Stimulated activated CD8-positive, alpha-beta memory T cell treated with anti-CD3 and anti-CD28 coated beads, Interleukin-15, amount 100 ng/mL, for 24 hours (primary cell): Measurements from ENCODE around the gene CLEC4M.

ENCODE experiments used
- DNase-seq: peaks from one replicate; pipeline ENCODE4 v3.0.0-alpha.2; 2020; ENCODE audit warnings: low read depth

CLEC4M gene, protein sequence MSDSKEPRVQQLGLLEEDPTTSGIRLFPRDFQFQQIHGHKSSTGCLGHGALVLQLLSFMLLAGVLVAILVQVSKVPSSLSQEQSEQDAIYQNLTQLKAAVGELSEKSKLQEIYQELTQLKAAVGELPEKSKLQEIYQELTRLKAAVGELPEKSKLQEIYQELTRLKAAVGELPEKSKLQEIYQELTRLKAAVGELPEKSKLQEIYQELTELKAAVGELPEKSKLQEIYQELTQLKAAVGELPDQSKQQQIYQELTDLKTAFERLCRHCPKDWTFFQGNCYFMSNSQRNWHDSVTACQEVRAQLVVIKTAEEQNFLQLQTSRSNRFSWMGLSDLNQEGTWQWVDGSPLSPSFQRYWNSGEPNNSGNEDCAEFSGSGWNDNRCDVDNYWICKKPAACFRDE

DNA sequence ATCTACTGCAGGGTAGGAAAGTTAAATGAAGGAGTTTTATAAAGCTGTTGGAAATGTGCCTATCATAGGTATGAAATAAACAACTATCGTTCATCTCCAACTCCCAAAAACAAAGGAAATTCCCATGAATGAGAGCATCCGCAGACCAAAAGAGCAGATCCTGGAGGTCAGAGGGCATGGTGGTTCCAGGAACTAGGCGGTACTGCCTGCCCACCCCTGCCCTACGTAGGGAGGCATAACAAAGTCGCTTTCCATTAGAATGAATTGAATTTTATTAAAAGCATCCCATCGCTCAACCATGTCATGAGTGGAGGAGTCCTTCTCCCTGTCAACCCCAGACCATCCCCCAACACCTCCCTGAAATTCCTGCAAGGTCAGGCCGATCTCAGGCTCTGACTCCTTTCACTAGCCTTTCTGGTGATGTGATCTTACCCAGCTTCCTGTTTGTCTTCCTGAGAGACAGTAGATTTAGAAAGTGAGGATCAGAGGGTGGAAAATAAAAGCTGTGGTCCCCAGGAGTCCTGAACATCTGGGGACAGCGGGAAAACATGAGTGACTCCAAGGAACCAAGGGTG is at the start of gene CLEC4M:
Gene CLEC4M (plus strand): TSS at position 525 of the 575 bp plus-strand sequence. CDS start 24 bp downstream, at position 549.
- no peak for DNase-seq

DNA sequence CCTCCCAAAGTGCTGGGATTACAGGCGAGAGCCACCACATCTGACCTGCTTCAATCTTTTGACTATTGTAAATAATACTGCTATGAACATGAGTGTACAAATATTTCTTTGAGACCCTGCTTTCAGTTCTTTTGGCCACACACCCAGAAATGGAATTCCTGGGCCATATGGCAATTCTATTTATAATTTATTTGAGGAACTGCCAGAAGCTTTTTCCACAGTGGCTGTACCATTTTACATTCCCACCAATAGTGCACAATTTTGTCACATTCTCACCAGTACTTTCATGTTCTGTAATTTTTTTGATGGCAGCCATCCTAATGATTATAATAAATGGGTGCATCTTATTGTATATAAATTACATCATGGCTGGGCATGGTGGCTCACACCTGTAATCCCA is 47.4 kb upstream of the CLEC4M start:
- no peak for DNase-seq

- no peak for DNase-seq
Observed at GRCh38 chr19:7716762-7717161, 46.3 kb upstream of the CLEC4M start.

- no peak for DNase-seq
Observed at GRCh38 chr19:7718668-7719067, 44.4 kb upstream of the CLEC4M start.

GRCh38 chr19:7720351-7720750 is 42.7 kb upstream of the CLEC4M start:
- DNase-seq = no peak

DNA sequence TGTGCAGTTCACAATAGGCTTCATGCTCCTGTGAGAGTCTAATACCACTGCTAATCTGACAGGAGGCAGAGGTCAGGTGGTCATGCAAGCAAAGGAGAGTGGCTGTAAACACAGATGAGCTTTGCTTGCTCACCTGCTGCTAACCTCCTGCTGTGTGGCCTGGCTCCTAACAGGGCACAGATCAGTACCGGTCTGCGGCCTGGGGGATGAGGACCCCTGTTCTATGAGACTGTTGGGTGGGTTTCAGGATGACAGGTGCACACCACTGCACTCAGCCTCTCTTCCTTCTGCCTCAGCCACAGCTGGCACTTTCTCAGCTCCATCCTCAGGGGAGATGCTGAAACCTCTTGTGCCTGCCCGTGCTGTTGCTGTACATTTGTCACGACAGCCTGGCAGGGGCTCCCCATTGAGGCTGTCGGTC is 40.8 kb upstream of the CLEC4M start:
- DNase-seq = no peak

DNA sequence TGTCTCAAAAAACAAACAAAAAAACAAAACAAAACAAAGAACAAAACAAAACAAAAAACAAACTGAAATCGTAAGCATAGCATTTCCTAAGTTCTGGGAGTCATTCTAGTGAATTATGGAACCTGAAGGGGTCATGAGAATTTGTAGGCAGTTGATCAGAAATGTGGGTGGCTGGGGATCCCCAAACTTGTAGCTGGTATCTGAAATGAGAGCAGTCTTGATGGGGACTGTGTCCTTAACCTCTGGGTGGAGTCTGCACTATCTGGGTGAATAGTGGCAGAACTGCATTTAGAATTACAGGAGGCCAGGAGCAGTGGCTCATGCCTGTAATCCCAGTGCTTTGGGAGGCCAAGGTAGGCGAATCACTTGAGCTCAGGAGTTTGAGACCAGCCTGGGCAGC is 37.3 kb upstream of the CLEC4M start:
- DNase-seq = no peak

GRCh38 chr19:7729211-7729610 is 33.8 kb upstream of the CLEC4M start:
- DNase-seq = no peak

DNA sequence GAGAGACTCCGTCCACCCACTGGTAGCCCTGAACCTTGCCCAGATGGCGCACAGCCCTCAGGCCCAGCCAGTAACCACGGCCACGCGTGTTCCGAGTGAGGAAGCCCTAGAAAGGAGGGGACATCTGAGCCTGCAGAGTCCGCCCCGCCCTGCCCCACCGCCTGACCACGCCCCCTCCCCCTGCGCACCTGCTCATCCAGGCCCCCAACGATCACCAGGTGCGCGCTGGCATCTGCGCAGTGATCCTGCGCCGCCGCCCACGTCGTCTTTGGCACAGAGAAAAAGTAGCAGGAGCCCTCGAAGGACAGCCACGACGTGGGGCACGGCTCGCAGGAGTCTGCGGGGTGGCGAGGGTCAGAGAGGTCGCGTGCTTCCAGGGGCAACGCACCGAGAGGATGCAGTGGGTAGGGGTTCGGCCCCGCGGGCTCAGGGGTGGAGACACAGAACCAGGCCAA is 33.2 kb upstream of the CLEC4M start:
- DNase-seq = no peak

DNA sequence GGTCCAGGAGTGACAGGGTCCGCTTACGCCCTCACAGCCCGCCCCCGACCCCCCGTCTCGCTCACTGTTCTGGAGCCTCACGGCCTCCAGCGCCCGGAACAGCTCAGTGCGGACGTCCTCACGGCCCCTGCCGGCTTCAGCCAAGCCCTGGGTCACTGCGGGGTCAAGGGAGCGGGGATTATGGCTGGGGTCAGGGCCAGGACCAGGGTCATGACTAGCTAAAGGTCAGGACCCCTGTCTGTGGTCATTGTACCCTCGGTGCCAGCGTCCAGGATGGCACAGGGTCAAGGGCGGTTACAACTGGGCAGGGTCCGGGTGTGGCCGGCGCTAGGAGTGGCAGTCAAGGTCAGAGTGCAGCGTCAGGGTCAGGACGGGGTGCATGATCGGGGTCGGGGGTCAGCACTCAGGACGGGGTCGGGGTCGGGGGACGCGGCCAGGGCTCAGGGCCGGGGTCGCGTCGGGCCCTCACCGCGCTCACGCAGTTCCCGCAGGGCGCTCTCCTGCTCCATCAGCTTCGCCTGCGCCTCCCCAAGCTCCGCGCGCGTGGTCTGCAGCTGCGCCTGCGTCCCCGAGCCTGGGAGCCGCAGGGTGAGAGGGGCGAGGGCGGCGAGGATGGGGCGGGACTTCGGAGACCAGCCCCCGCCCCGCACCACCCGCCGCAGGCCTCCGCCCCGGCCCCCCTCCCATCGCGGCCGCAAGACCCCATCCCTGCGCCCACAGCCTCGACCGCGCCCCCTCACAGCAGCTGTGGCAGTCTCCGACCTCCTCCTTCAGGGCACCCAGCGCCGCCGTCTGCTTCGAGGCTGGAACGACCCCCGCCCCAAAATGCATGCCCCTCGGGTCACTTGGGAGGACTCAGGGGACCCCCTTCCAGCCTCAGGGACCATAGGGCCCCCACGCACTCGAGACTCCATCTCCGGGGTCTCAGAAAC is 32.5 kb upstream of the CLEC4M start:
- DNase-seq = no peak

- no peak for DNase-seq
Observed at GRCh38 chr19:7731218-7731595, 31.8 kb upstream of the CLEC4M start.

DNA sequence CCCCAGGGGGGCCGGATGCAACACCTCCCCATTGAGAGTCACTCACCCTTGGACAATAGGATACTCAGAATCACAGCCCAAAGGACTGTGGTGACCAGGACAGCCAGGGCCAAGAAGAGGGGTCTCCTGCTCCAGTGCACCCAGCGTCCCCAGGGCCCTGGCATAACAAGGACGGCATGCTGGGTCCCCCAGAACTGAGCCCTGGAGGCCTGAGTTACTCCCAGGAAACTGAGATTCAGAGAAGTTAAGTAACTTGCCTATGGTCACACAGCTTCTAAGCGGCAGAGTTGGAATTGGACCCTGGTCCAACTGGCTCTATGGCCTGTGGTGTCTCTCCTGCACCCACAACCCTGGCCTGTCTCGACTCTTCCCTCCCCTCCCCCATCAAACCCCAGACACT is 31.4 kb upstream of the CLEC4M start:
- DNase-seq = no peak

- no peak for DNase-seq
Observed at GRCh38 chr19:7732045-7732444, 31.0 kb upstream of the CLEC4M start, which contains the start of gene CLEC4G. TSS of gene CLEC4G (minus strand) at chr19:7732110. CDS start at chr19:7732102, 8 bp downstream.

- DNase-seq = no peak
Observed at GRCh38 chr19:7733376-7733775, 29.7 kb upstream of the CLEC4M start.

DNA sequence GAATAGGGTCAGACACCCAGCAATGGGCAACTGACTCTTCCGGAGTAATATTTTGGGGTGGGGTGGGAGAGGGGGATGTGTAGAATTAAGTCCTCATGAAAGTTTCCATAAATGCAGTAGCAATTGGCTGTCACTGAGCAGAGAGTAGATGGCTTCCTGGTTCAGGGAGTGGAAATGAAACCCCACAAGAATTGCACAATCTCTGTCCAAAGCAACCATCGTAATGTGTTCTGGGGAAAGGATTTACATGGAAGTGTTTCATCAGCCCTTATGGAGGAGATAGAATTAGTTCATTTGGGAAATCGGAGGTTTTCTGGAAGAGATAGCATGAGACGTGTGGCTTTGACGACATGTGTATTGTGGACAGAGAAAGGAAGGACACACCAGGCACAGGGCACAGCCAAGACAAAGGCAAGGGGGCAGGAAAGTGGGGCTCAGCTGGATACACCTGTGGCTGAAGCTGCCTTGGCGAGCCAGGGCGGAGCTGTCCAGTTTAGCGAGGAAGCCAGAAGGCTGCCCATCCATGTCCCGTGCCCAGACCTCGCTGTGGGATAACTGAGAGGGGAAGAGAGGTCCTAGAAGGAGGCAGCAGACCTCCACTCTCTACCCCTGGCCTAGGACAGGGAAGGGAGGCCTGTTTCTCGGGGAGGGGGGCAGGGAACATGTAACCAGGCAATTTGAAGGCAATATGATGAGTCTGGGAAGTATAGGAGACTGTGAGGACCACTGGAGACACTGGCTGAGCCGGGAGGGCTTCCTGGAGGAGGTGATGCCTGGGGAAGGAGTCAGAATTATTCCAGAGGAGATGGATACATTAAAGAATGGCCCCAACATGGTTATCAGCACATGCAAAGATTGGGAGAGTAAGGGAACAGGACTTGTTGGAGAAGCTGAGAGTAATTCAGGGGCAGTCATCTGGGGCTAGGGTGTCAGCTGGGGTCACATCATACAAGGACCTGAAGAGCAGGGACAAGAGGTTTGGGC is 28.5 kb upstream of the CLEC4M start:
- DNase-seq = no peak

DNA sequence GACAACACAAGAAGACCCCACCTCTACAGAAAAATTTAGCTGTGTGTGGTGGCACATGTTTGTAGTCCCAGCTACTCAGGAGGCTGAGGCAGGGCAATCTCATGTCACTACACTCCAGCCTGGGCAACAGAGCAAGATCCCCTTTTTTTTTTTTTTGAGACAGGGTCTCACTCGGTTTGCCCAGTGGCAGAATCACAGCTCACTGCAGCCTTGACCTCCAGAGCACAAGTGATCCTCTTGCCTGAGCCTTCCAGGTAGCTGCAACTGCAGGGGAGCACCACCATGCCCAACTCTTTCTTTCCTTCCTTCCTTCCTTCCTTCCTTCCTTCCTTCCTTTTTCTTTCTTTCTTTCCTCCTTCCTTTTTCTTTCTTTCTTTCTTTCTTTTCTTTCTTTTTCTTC is 26.9 kb upstream of the CLEC4M start:
- DNase-seq = no peak

- DNase-seq = no peak
Observed at GRCh38 chr19:7737215-7737614, 25.8 kb upstream of the CLEC4M start.

- DNase-seq = no peak
Observed at GRCh38 chr19:7738023-7738422, 25.0 kb upstream of the CLEC4M start.

DNA sequence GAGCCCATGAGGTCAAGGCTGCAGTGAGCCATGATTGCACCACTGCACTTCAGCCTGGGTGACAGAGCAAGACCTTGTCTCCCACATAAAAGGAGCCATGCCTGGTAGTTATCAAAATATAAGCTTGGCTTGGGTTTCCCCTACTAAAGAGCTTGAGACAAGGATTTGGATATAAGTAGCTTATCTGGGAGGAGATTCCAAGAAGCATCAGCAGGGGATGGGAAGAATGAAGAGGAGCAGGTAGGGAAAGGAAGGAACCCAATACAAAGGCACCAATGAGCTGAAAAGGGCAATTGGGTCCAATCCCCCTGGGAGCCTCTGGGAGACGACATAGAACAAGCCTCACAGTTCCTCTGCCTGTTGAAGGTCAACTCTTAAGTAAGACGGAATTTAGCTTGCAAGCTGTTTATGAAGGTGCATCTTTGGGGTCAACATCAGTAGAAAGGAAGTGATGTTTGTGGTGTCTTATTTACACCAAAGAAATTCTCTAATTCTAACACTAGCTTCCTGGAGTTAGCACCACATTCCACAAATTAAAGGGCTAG is 23.8 kb upstream of the CLEC4M start:
- DNase-seq = no peak

DNA sequence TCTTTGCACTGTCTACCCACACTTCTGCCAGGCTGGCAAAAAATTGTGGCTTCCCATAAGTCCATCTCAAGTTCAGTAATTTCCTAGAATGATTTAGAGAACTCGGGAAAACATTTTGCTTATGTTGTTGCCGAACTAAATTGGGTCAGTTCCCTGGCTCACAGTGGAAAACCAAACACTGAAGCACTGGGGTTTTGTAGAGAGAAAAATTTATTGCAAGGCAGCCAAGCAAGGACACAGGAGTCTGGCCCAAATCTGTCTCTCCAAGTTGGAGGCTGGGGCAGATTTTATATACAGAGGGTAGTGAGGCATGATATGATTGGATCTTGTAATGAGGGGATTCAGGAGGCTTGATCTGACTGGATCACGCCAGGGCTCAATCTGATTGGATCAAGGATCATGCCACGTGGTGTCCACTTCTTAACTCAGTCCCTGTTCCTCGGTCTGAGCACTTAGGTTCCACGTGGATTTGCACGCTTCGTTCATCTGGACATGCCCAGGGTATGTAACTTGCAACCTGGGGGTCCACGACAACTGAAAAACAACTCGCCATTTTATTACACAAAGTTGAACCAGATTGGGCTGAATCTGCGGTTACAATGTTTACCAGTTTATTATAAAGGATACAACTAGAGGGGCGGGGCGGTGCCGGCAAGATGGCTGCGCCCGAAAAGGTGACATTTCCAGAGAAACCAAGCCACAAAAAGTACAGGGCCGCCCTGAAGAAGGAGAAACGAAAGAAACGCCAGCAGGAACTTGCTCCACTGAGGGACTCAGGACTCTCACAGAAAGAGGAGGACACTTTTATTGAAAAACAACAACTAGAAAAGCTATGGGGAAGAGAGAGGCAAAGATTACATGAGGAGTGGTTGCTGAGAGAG is 23.0 kb upstream of the CLEC4M start:
- no peak for DNase-seq
